ENCODE data around the gene DCXR.

GRCh38 chr17:82054351-82055022 lies 17.0 kb upstream of the DCXR start:
- TF ChIP-seq RERE (CRISPR knock-in tag; IDR thresholded peaks at IDR 0.05; ENCODE audit: low read depth) (no peak), BHLHE40 (IDR thresholded peaks at IDR 0.05; ENCODE audit: low read length) (no peak), GTF2F1 (IDR thresholded peaks at IDR 0.05; ENCODE audit: low read length) (no peak), EP300 (IDR thresholded peaks at IDR 0.05; ENCODE audit: low read depth in 2 of 2, low read length in 2 of 2) (no peak), EP300 (CRISPR knock-in tag; IDR thresholded peaks at IDR 0.05; ENCODE audit: borderline replicate concordance) (no peak), ZBTB42 (CRISPR knock-in tag; IDR thresholded peaks at IDR 0.05) (no peak), MXD1 (CRISPR knock-in tag; IDR thresholded peaks at IDR 0.05) (no peak), ZNF766 (CRISPR knock-in tag; IDR thresholded peaks at IDR 0.05; ENCODE audit: borderline replicate concordance) (no peak), CTCF (CRISPR knock-in tag; IDR thresholded peaks at IDR 0.05) (no peak), NFYB (CRISPR knock-in tag; IDR thresholded peaks at IDR 0.05) (no peak)
